T-helper 1 cell treated with Interleukin-12 subunit alpha and Interleukin-12 subunit beta and Interleukin-4 antibody, amounts not matched to agents 30 μg/mL and 1 μg/mL, for 36 hours (primary cell): ENCODE results near the gene MOG.

Source experiments
- H3K27ac Mint-ChIP-seq: one replicate; pipeline ENCODE4 v1.8.0; 2021; ENCODE audit warnings: mild to moderate bottlenecking, mixed read lengths
- H3K27me3 Mint-ChIP-seq: one replicate; pipeline ENCODE4 v1.8.0; 2021; ENCODE audit warnings: low read depth, mixed read lengths
- H3K36me3 Mint-ChIP-seq: one replicate; pipeline ENCODE4 v1.8.0; 2021; ENCODE audit warnings: low read depth, mixed read lengths
- H3K4me1 Mint-ChIP-seq: one replicate; pipeline ENCODE4 v1.8.0; 2021; ENCODE audit warnings: low read depth, mixed read lengths
- H3K4me3 Mint-ChIP-seq: one replicate; pipeline ENCODE4 v1.8.0; 2021; ENCODE audit warnings: mild to moderate bottlenecking, moderate library complexity, mixed read lengths
- H3K9me3 Mint-ChIP-seq: one replicate; pipeline ENCODE4 v1.8.0; 2021; ENCODE audit warnings: mixed read lengths

The MOG gene

GRCh38 chr6:29678114-29678513 lies 21.2 kb downstream of the MOG start:
- Mint-ChIP-seq H3K9me3 (no peaks in the 10 kb centered on the region), H3K4me3 (no peak overlapping the region), H3K27ac (no peak overlapping the region), H3K4me1 (peaks cover 10% of the 10 kb centered on the region), H3K36me3 (no peaks in the 10 kb centered on the region), H3K27me3 (no peaks in the 10 kb centered on the region)

- H3K27ac Mint-ChIP-seq, result no peak overlapping the region
- no peaks in the 10 kb centered on the region for H3K36me3 Mint-ChIP-seq
- peak overlapping the region; percentile 72 for H3K4me3 Mint-ChIP-seq
- peaks cover 5% of the 10 kb centered on the region for H3K27me3 Mint-ChIP-seq
- no peaks in the 10 kb centered on the region for H3K9me3 Mint-ChIP-seq
- H3K4me1 Mint-ChIP-seq, result peaks cover 19% of the 10 kb centered on the region
These were observed 23.1 kb downstream of the MOG start for GRCh38 chr6:29679962-29680361.

- Mint-ChIP-seq H3K4me3 (peak overlapping the region; percentile 72), H3K9me3 (no peaks in the 10 kb centered on the region), H3K36me3 (no peaks in the 10 kb centered on the region), H3K27ac (peak overlapping the region; percentile 65), H3K27me3 (peaks cover 5% of the 10 kb centered on the region), H3K4me1 (peaks cover 19% of the 10 kb centered on the region)
These were observed 23.5 kb downstream of the MOG start for GRCh38 chr6:29680416-29680815.

- Mint-ChIP-seq H3K27ac (peak within 1 kb of the TSS; percentile 65), H3K27me3 (peaks cover 5% of the 10 kb centered on the region), H3K4me3 (peak within 1 kb of the TSS; percentile 72), H3K4me1 (peaks cover 19% of the 10 kb centered on the region), H3K9me3 (no peaks in the 10 kb centered on the region), H3K36me3 (no peaks in the 10 kb centered on the region)
These were observed 24.0 kb downstream of the MOG start, which contains the start of gene ZFP57 for GRCh38 chr6:29680904-29681303. Gene ZFP57, minus strand, starts transcription at chr6:29681152. Its CDS starts 4,149 bp downstream, at chr6:29677003.

- no peaks in the 10 kb centered on the region for H3K9me3 Mint-ChIP-seq
- no peaks in the 10 kb centered on the region for H3K36me3 Mint-ChIP-seq
- no peak overlapping the region for H3K4me3 Mint-ChIP-seq
- peaks cover 18% of the 10 kb centered on the region for H3K4me1 Mint-ChIP-seq
- H3K27me3 Mint-ChIP-seq, result peaks cover 5% of the 10 kb centered on the region
- no peak overlapping the region for H3K27ac Mint-ChIP-seq
These were observed 24.9 kb downstream of the MOG start for GRCh38 chr6:29681811-29682210.

GRCh38 chr6:29685718-29686326 lies 28.9 kb downstream of the MOG start:
- Mint-ChIP-seq H3K27me3 (peaks cover 19% of the 10 kb centered on the region), H3K36me3 (no peaks in the 10 kb centered on the region), H3K4me3 (no peak overlapping the region), H3K27ac (no peak overlapping the region), H3K4me1 (peaks cover 9% of the 10 kb centered on the region), H3K9me3 (no peaks in the 10 kb centered on the region)

- Mint-ChIP-seq H3K36me3 (no peaks in the 10 kb centered on the region), H3K4me3 (no peak overlapping the region), H3K4me1 (no peaks in the 10 kb centered on the region), H3K9me3 (peaks cover 7% of the 10 kb centered on the region), H3K27ac (no peak overlapping the region), H3K27me3 (peaks cover 17% of the 10 kb centered on the region)
These were observed 37.7 kb downstream of the MOG start for GRCh38 chr6:29694637-29695036.

- Mint-ChIP-seq H3K4me1 (no peaks in the 10 kb centered on the region), H3K27me3 (peaks cover 30% of the 10 kb centered on the region), H3K4me3 (no peak overlapping the region), H3K27ac (no peak overlapping the region), H3K9me3 (peaks cover 7% of the 10 kb centered on the region), H3K36me3 (no peaks in the 10 kb centered on the region)
These were observed 39.5 kb downstream of the MOG start for GRCh38 chr6:29696147-29697125.

- Mint-ChIP-seq H3K9me3 (no peaks in the 10 kb centered on the region), H3K36me3 (no peaks in the 10 kb centered on the region), H3K27me3 (peaks cover 57% of the 10 kb centered on the region), H3K4me1 (peaks cover 17% of the 10 kb centered on the region), H3K4me3 (no peak overlapping the region), H3K27ac (no peak overlapping the region)
These were observed 45.7 kb downstream of the MOG start for GRCh38 chr6:29702519-29703103.

GRCh38 chr6:29705389-29706231 lies 48.7 kb downstream of the MOG start:
- Mint-ChIP-seq H3K27me3 (peaks cover 40% of the 10 kb centered on the region), H3K27ac (no peak overlapping the region), H3K36me3 (no peaks in the 10 kb centered on the region), H3K9me3 (no peaks in the 10 kb centered on the region), H3K4me3 (no peak overlapping the region), H3K4me1 (peaks cover 42% of the 10 kb centered on the region)

GRCh38 chr6:29708432-29709179 lies 51.7 kb downstream of the MOG start:
- Mint-ChIP-seq H3K27ac (peak overlapping the region; percentile 94), H3K36me3 (no peaks in the 10 kb centered on the region), H3K9me3 (no peaks in the 10 kb centered on the region), H3K4me1 (peaks cover 50% of the 10 kb centered on the region), H3K27me3 (peaks cover 20% of the 10 kb centered on the region), H3K4me3 (peak overlapping the region; percentile 86)

- Mint-ChIP-seq H3K27me3 (peaks cover 14% of the 10 kb centered on the region), H3K4me3 (peak overlapping the region; percentile 86), H3K9me3 (no peaks in the 10 kb centered on the region), H3K36me3 (no peaks in the 10 kb centered on the region), H3K27ac (peak overlapping the region; percentile 94), H3K4me1 (peaks cover 50% of the 10 kb centered on the region)
These were observed 52.3 kb downstream of the MOG start for GRCh38 chr6:29709188-29709587.

GRCh38 chr6:29710281-29710941 lies 53.5 kb downstream of the MOG start:
- Mint-ChIP-seq H3K4me1 (peaks cover 51% of the 10 kb centered on the region), H3K36me3 (no peaks in the 10 kb centered on the region), H3K9me3 (no peaks in the 10 kb centered on the region), H3K4me3 (peak overlapping the region; percentile 45), H3K27ac (peak overlapping the region; percentile 73), H3K27me3 (peaks cover 4% of the 10 kb centered on the region)
